HG03558 (cell line): ENCODE data around the gene COMT.
"Not testable (repeated sequence)": the region's sequence is repeated elsewhere in the genome, so short reads cannot be mapped to it uniquely, and the experiment has no call there.

Experiments used
- ATAC-seq: cut with Tn5 transposase; IDR thresholded peaks from one replicate; pipeline ENCODE4 v1.9.1; 2021; ENCODE audit warnings: moderate number of reproducible peaks; ENCODE audit not compliant: unreplicated experiment; ENCODE audit errors: extremely low read depth

The COMT gene

DNA sequence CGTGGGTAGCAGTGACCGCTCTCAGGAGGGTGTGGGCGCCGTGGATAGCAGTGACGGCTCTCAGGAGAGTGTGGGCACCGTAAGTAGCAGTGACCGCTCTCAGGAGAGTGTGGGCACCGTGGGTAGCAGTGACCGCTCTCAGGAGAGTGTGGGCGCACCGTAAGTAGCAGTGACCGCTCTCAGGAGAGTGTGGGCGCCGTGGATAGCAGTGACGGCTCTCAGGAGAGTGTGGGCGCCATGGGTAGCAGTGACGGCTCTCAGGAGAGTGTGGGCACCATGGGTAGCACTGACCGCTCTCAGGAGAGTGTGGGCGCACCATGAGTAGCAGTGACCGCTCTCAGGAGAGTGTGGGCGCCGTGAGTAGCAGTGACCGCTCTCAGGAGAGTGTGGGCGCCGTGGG lies 34.7 kb upstream of the COMT start:
- ATAC-seq: not testable (repeated sequence)

DNA sequence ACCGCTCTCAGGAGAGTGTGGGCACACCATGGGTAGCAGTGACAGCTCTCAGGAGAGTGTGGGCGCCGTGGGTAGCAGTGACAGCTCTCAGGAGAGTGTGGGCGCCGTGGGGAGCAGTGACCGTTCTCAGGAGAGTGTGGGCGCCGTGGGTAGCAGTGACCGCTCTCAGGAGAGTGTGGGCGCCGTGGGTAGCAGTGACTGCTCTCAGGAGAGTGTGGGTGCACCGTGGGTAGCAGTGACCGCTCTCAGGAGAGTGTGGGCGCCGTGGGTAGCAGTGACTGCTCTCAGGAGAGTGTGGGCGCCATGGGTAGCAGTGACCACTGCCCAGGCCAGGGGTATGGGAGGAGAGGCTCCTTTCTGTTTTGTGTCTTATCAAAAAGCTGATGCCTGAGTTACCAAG lies 33.7 kb upstream of the COMT start:
- not testable (repeated sequence) for ATAC-seq

DNA sequence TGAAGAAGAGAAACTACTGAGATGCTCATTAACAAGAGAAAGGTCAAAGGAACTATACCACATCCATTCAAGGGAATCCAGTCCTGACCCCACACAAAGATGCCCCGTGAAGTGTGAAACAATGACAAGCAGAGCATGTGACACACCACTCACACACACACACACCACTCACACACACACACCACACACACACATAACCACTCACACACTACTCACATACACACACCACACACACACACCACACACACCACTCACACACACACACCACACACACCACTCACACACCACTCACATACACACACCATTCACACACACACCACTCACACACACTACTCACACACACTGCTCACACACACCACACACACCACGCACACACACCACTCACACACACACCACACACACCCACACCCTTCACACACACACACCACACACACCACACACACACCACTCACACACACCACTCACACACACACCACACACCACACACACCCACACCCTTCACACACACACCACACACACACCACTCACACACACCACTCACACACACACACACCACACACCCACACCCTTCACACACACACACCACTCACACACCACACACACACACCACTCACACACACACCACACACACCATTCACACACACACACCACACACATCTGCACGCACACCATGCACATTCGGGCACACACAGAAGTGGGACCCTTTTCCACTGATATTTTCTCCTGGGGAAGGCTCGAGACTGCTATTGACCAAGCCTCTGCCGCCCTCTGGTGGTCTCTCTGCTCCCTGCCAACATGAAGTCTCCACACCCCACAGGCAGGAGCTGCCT lies 32.0 kb upstream of the COMT start:
- ATAC-seq: no peak

DNA sequence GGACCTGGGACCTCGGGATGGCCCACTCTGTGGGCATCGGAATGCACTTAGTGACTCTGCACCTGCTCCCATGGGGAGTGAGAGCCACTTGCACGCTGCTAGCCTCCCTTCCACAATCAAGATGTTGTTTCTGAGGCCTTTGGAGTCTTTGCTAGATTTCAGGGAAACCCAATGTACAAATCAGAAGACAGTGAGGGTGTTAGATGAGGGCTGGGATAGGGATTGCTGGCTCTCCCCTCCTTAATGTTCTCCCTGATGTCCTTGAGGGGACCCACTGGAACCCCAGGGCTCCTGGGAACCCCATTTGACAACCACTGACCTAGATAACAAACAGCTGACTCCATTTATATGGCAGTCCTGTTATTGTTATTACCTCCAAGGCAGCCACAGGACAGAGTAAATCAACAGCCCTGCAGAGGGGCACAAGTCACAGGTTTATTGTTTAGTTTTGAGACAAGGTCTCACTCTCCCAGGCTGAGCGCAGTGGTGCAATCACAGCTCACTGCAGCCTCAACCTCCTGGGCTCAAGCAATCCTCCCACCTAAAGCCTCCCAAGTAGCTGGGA lies 31.3 kb upstream of the COMT start:
- ATAC-seq: no peak

- no peak for ATAC-seq
Observed at GRCh38 chr22:19911540-19912270, 29.9 kb upstream of the COMT start.

GRCh38 chr22:19912271-19912999 lies 29.1 kb upstream of the COMT start:
- ATAC-seq: no peak

DNA sequence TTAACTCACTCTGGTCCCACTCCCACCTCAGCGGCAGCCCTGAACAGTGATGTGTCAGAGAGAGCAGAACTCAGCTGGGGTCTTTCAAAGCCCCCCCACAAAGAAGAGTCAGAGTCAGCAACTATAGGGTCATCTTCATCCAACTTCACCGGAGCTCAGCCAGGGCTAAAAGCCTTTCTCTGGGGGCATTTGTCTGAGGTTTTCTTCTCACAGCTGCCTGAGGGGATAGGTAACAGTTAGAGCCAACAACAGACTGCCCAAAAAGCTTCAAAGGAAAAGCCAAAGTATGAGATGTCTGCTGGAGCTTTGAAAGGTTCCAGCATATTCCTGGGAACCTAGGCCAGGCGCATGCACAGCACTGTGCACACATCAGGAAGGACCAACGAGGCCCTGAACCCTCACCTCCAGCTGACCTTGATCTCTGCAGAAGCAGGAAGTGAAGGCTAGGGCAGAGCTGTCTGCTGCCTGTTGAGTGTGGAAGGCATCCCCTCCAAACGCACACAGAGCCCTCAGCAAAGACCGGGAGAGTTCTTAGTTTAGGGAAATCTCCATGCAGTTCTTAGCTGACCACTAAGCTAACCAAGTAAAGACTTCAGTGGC lies 28.1 kb upstream of the COMT start:
- ATAC-seq: no peak

- no peak for ATAC-seq
Observed at GRCh38 chr22:19914201-19914943, 27.2 kb upstream of the COMT start.

DNA sequence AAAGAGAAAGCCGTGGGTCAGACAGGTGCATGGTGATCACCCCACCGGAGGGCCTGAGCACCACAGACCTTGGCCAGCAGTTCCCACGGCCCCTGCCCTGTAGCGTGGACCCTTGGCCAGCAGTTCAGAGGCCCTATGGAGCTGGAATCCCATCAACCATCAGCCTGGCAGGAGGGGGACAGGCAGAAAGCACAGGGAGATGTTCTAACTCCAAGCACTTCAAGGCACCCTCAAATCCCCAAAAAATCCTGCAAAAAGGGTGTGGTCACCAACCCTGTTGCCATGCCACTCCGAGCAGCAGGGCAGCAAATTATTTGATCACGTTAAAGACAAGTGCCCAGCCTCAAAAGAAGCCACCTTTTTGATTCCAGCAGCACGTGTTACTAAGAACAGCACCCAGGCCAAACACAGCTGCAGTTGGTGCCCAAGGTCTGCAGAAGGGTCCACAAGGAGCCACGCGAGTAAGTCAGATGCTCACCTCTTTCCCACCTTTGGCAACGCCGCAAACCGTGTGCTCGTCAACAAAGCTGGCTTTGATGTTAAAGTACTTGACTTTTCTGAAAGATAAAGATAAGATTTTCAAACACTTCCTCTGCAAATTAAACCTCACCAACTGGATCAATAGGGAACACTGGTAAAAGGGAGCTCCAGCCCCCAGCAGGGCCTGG lies 26.2 kb upstream of the COMT start:
- no peak for ATAC-seq

GRCh38 chr22:19916006-19916405 lies 25.6 kb upstream of the COMT start:
- ATAC-seq: no peak

GRCh38 chr22:19916941-19917340 lies 24.6 kb upstream of the COMT start:
- no peak for ATAC-seq

GRCh38 chr22:19917389-19918138 lies 24.0 kb upstream of the COMT start:
- ATAC-seq: no peak

GRCh38 chr22:19918332-19919106 lies 23.1 kb upstream of the COMT start:
- ATAC-seq: no peak

DNA sequence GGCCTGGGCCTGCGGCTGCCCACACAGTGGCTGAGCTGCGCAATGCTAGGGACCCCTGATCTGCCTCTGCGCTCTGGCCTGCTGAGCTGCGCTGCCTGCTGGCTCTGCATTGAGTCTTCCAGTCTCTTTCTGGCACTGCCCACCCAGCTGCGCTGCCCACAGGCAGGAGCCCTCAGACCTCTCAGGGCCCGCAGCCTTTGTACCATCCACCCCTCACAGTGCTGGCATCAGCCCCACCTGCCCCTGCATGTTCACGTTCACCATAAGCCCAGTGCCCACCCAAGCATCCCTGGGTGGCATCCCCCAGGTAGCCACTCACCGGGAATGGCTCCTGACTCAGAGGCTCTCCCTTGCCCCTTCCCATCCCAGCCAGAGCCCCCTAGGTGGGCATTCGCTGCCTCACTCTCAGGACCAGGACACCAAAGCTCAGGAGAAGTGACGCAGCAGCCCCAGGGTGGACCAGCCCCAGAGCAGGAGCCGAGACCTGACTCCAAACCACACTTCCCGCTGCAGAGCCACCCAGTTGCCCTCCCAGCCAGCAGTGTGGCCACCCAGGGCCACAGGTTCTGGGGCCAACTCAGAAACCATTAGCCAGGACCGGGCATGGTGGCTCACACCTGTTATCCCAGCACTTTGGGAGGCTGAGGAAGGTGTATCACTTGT lies 21.7 kb upstream of the COMT start:
- ATAC-seq: no peak

DNA sequence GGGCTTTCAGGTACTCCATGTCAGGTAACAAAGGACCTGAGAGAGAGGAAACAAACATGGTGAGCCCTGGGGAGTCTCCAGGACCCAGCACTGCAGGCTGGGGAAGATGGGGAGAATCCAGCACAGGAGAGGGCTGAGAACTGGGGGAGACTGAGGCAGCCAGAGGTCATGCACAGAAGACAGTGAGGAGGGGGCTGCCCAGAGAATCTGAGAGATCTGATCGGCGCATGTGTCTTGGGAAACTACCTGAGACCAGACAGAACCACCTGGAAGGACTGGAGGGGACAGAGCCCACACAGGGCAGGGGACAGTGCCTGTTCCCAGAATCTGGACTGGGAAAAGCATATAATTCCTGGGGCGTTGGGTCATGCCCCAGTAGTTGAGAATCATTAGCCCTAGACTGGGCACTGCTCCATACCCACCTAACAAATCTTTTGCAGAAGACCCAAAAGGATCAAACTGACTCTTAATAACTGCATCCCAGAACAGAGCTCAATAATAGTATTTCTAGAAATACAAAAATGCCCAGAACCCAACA lies 20.0 kb upstream of the COMT start:
- ATAC-seq: no peak

DNA sequence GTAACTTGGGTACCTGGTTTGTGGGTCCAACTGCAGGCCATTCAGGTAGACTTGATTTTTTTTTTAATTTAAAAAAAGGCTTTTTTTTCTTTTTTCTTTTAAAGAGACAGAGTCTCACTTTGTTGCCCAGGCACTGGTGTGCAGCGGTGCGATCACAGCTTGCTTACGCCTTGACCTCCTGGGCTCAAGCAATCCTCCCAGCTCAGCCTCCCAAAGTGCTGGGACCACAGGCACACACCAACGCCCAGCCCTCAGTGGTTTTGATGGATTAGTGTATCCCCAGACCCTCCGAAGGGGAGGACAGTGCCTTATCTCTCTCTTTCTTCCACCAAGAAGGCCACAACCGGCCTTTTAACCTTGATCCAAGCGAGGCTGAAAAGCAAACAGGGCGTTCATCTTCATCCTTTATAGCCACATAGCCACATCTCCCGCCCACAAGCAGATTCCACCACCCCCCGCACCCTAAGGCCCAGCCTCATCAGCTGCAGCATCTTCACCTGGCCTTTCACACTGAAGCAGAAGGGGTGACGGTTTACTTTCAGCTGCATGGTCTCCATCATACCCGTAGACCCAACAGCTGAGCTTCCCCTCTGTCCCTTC lies 17.6 kb upstream of the COMT start:
- ATAC-seq: no peak
